DMS 273 treated with DMSO at 0.1 percent for 48 hours (cell line): ENCODE results near the gene OPTC.

Experiments
- DNase-seq: peaks from one replicate; lab custom pipeline; 2025; lab: John Stamatoyannopoulos, UW

The OPTC gene

DNA sequence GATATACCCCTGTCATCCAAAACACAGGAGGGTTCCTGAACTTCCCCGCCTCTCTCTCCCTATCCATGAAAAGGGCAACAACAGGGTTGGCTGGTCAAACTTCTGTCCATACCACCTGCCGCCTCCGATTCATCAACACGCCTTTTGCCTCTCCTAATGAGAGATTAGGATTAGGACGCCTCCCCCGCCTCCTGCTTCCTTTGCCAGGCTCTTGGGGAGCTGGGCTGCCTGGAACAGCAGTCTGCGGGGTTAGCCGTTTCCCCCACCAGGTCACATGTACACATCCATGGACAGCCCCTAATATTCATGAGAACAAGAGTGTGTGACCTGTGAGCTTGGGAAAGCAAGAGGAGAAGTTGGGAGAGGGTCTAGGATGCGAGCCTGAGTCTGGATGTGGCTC, 2.3 kb upstream of the OPTC start:
- peak; percentile 79 for DNase-seq

DNA sequence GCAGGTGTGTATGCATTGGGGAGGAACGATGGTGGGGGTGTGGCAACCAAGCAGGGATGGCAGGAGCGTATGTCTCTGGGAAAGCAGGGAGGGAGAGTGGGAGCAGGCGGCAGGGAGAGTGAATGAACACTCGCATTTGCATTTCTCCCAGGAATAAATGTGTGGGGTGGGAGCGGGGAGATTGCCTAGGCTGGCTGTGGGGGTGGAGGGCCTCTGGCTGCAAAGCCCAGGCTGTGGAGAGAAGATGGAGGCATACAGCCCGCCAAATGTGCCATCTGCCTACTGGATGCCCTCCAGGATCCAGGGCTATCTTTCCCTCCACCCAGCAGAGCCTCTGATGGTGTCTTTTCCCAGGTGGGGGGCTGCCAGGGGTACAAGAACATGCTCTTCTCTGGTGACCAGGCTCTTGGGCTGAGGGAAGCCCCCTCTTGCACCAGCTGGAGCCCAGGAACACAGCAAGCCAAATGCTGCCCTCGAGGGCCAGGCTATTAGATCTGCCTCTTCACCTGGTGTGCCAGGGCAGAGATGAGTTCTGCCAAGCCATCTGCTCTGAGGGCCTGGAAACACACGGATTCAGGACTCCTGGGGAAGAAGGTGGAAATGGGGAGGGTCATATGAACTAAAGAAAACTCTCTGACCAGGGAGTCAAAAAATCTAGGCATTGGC, 1.7 kb upstream of the OPTC start:
- peak; percentile 94 for DNase-seq

DNA sequence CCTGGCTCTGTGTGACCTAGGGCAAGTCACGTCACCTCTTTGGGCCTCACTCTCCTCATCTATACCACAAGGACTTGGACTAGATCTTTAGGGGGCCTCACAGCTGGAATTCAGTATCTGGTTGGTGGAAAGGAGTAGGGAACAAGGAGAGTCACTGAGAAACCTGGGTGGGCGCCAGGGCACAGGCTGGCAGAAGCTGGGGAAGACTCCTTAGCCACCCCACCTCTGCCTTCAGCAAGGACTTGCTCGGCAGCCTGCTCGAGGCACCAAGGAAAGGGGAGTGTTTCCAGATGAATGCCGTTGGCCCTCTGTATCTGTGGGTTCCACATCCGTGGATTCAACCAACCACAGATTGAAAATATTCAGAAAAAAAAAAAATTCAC, 1.2 kb upstream of the OPTC start:
- DNase-seq: no peak

DNA sequence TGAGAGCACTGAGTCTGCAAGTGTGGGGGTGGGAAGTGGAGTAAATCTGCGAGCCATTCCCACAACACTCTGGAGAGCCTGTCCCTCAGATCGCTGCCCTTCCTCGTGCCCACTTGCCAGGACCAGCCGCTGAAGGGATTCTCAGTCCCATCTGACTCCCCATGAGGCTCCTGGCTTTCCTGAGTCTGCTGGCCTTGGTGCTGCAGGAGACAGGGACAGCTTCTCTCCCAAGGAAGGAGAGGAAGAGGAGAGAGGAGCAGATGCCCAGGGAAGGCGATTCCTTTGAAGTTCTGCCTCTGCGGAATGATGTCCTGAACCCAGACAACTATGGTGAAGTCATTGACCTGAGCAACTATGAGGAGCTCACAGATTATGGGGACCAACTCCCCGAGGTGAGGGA, 1.9 kb downstream of the OPTC start:
- DNase-seq: no peak

DNA sequence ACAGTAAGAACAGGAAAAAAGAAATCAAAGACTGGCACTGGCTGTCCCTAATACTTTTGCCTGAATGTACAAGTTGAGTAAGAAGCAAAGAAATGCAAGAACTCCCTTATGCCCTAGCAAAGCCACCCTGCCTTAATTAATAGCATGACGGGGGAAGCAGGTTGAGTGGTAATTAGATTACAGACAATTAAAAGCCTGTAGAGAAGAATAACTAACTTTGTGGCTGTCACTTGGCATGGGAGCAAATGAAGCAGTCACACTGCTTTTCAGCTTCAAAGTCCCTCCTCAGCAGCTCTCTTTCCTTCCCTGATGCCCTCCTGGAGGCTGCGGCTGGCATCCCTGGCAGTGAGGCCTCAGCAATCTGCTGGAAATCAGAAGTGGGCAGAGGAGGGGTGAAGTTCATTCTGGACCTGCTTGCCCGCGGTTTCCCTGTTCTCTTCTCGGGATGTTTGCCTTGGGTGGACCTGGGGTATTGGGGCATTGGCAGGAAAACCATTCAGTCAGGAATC, 3.4 kb downstream of the OPTC start:
- DNase-seq: no peak

DNA sequence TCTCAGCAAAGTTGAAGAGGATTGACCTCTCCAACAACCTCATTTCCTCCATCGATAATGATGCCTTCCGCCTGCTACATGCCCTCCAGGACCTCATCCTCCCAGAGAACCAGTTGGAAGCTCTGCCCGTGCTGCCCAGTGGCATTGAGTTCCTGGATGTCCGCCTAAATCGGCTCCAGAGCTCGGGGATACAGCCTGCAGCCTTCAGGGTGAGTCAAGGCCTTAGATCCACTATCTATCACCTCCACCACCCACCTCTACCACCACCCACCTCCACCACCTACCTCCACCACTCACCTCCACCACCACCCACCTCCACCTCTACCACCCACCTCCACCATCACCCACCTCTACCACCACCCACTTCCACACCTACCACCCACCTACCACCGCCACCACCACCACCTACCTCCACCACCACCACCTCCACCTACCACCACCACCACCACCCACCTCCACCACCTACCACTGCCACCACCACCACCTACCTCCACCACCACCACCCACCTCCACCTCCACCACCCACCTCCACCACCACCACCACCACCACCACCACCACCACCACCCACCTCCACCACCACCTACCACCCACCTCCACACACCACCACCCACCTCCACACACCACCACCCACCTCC, 5.8 kb downstream of the OPTC start:
- DNase-seq: no peak

DNA sequence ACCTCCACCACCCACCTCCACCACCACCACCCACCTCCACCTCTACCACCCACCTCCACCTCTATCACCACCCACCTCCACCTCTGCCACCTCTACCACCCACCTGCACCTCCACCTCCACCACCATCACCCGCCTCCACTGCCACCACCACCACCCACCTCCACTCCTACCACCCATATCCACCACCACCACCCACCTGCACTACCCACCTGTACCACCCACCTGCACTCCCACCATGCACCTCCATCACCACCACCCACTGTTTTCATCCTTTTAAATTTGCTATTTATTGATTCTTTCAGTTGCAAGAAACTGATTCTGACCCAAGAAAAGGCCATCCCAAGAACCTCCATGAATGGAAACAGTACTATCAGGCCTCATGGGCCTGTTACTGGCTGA, 6.3 kb downstream of the OPTC start:
- DNase-seq: no peak

DNA sequence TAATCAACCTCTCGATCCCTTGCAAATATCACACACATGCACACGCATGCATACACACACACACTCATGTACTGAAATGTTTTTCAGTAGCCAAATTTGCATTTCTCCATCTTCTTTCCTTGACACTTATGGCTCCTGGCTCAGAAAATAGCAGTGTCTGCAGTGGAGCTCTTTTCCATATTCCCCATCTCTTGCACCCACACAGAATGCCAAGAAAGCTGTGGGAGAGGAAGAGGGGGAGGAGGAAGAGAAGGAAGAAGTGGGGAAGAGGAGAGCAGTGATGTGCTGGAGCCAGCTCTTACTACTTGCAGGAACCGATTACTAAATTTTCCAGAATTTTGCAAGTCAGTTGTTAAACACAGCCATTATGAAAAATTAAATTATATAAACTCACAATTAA, 9.9 kb downstream of the OPTC start:
- no peak for DNase-seq

DNA sequence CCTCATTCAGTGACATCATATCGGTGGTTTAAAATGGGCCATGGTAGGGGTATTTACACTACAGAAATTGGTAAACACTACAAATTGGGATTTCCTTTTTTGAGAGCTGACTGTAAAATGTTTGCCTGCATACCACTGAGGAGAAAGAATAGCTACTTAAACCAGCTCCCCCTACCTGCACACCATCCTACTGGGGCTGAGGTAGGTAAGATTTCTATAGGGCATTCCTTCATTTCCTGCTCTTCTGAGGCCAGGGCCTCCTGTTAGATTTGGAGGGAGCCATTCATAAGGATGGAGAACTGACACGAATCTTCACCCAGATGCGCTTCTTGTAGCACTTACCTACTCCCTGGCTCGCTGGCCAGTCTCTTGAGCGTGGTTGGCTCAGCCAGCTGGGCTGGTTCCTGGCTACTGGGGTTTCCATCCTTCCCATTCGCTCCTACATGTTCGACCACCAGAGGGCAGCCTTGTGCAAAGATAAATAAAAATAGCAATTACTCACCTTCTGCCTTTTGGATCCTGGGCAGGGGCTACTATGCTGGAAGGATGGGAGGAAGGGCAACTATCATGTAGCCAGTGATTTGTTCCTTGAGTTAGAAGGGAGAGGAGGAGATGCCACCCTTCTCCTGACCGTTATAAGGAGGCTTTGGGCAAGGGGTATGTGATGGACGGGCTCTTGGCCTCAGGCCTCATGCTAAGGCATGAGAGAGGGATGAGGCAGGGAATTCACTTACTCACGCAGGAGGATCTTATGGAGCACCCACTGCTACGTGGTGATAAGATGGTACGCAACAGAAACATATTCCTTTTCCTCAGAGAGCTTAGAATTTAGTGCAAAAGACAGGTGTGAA, 10.7 kb downstream of the OPTC start:
- peak; percentile 36 for DNase-seq

DNA sequence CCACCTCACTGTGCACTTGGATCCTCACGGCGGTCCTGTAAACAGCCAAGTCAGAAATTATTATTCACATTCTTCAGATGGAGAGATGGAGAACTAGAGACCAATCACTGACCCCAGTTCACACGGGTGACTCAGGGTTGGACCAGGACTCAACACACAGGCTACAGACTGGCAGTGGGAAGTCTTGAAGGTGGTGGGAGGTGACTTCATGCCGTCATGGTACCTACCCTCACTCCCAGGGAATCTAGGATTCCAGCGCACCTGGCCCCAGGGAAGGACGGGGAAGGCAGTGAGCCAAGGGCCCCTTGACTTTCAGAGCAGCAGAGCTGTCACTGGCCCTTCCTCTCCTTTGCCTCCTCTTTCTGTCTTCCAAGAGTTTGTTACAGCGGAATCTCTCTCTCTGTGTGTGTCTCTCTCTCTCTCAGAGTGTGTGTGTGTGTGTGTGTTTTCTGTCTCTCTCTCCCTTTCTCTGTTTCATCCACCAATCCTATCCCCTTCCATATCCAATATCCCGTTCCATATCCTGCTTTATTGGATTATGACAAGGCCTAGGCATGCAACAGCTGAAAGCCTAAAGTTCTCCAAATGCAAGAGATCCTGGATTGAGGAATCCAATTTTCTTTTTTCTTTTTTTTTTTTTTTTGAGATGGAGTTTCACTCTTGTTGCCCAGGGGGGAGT, 11.7 kb downstream of the OPTC start:
- DNase-seq: no peak

DNA sequence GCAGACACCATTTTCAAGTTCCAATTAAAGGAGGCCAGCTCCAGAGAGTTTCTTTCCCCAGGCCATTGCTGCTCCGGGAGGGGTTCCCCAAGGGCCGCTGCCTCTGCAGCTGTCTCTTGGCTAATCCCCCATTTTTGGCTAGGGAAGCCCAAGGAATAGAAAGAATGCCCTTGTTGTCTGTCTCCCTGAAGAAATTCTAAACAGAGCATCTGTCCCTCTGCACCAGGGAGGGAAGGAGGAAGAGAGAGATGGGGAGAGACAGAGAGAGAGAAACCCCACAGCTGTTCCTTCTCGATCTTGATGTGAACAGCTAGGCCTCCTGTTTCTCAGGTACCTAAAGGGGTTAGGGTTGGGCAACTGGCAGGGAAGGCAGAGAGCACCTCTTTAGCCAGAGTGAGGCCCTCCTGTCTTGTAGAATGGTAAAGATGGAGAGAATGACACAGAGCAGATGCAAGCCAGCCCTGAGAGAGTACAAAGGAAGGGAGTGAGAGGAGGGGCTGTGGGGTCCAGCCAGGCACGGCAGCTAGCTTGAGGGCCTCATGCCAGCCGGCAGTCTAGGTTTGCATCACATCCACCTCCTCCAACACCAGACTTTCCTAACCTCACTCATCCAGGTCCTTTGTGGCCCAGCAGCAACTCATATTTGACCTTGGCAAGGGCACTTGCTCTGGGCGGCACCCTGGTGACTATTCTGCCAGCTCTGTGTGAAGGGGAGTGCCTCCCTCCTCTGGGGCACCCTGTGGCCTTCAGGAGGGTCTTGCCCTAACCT, 13.1 kb downstream of the OPTC start:
- DNase-seq: no peak

DNA sequence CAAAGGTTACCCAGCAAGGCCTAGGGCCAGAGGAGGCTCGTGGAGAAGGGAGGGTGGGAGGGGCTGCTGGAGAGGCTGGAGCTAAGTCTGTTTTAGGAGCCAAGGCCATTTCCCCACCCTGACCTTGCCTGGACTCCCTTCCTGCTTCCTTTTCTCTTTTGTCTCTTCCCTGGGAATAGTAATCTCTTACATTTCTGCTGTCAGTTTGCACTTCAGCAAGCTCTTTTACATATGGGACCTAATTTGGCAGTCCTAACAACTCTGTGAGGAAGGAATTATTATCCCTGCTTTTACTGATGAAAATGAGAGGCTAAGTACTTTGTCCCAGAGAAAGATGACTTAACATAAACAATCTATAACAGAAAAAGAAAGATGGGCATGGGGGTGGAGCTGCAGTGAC, 13.8 kb downstream of the OPTC start:
- no peak for DNase-seq

DNA sequence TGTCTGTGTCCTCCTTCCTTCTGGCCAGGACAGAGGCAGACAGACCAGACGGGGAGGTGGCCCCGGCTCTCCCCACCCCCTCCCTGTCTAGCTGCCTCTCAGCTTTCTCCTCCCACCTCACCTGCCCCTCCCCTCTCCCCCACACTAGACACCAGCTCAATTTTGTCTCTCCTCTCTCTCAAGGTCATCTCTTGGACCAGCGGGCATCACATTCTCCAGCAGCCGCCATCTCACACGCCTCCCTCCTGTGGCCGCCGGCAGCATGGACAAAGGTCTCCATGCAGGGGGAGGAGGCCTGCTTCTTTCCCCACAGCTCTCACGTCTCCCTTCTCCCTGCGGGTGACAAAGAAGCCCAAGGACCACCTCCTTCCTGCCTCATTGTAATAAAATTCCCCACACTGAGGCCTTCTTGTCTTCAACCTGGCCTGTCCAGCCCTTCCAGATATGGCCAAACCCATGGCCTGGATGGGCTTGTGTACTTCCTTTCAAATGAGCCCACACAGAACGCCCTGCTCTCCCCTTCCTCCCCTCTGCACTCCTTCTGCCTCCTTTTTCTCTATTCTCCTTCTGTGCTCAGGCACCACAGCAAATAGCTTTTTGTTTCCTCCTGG, 14.6 kb downstream of the OPTC start:
- DNase-seq: no peak

DNA sequence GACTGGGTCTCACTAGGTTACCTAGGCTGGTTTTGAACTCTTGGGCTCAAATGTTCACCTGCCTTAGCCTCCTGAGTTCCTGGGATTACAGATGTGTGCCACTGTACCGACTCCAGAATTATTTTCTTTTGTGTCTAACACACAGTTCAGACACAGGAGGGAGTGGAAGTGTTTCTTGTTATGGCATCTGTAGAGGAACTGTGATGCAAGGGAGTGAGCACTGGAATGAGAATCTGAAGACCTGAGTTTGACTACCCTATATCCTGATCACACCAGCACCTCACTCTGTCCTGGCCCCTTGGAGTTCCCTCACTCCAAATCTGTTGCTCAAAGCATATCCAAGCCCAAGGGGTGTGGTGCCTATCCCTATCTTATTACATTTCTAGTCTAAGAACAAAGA, 15.2 kb downstream of the OPTC start:
- no peak for DNase-seq

DNA sequence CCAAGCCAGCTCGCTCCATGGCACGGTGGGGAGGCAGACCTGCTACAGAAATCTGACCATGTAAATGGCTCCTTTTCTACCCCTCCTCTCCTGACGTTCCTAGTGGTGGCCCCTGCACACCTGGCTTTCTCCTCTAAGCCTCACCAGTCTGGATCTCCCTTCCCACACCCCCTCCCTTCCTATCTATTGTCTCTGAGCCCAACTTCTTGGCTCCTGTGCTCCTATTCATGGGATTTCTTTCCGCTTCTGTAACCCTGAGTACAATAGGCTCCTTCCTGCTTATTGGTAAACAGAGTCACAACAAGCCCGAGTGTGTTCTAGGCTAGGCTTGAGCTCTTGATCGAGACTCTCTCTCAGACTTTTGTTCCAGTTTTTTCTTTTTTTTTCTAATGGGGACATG, 17.6 kb downstream of the OPTC start:
- DNase-seq: no peak

DNA sequence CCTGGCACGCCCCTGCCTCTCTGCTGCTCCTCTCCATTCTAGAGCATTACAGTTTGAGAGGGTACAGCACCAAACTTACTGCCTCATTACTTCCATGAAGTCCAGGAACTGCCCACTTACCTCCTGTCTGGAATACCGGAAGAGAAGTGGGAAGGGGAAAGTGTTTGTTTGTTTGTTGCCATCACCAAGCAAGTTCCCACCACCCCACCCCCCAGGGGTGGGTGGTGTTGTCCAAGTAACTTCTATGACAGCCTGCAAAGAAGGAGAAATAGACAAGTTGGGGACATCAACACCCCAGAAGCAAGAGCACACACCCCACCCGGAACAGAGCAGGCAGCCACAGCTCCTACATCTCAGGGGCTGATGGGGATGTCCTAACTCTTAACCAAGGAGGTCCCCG, 18.0 kb downstream of the OPTC start:
- DNase-seq: no peak

DNA sequence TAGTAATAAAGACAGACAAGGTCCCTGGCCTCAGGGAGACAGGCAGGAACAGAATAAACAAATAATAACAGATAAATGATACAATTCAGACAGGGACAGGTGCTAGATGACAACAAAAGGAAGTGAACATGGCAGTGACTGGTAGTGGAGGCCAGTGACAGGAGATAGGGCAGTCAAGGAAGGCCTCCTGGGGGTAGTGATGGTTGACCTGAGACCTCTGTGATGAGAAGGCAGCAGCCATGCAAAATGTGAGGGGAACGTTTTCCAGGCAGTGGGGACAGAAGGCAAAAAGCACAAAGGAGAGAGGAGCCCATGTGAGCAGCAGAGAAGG, 18.5 kb downstream of the OPTC start:
- no peak for DNase-seq

DNA sequence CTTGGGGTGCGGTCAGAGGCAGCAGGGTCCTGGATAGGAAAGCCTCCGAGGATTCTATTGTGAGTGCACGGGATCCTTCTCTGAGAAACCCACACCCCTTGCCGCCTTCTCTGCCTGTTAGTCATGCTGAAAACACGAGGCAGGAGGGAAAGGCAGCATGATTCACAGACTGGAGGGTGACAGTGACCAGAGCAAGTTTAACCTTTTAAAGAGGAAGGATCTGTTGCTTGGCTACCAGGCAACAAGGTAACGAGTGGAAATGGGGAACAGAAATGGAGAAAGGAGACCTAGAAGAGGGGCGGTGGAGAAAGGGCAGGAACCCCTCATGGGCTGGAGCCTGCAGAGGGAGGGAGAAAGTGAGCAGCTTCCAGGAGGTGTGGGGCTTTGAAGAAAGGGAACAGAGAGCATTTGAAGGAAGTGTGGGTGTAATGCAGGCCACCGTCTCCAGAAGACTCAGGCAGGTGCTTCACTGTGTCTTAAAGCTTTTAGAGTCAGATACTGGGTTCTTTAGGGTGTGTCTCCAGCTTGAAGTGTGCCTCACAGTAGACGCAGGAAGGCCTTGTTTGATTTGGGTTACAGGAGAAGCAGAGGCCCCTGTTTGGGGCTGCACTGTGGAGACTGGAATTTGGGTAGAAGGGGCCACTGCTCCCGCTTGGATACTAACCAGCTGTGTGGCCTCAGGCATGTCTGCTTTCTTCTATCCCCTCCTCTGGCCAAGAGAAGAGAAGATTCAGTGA, 19.1 kb downstream of the OPTC start:
- DNase-seq: no peak

DNA sequence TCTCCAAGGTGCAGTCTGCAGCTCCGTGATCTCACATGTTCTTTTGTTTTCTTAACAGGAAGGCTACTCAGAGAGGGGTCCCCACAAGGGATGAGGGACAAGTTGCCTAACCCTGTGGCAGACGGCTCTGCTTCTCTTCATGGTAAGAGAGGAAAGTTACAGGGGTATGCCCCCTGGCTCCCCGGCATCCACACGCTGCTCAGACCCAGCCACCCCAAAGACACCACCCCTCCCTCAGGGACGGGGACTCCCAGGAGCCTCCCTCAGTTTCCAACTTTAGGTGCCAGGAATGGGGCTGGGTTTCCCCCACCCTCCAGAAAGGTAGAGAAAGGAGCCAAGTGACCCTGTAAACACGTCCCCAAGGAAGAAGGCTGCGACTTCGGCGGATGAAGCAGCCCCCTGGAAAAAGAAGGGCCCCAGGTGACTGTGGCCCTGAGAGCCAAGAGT, 19.7 kb downstream of the OPTC start:
- no peak for DNase-seq

DNA sequence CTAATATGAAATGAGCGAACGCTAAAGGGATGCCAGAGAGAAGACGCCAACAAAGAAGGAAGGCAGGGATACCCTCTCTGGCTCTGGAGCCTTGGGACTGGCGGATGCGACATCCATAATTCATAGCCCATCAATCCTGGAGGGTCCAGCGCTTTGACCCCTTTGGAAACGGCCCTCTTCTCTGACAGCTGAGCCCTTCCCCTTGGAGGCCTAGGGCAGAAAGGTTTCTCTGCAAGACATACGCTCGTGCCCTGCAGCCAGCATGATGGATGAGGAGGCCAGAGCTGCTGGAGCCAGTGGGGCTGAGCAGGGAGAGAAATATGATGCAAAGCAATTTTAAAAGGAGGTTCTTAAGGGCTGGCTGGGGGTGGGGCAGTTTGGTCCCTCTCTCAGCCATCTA, 22.2 kb downstream of the OPTC start:
- DNase-seq: no peak

DNA sequence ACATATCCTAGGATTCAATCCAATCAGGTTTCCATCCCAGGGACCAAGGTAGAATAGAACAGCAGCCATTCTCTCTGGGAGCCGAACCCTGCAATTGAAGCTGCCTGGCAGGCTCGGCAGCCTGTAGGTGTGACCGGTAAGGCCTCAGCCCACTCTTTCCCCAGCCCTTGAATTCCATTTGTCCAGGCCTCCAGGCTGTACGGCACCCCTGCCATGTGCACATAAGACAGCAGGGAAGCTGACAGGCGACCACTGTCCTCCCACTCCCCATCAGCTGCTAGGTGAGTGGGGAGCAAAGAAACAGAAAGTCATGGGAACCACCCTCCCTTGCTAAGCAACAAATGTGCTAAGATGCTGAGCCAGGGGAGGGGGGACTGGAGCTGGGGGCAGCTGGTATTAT, 23.0 kb downstream of the OPTC start:
- no peak for DNase-seq
